LNCaP clone FGC (cell line): ENCODE data around the gene PDE4D.

Experiments used
- DNase-seq: peaks from one replicate; pipeline ENCODE4 v3.0.0-alpha.2; 2011; ENCODE audit warnings: low read depth
- H3K4me3 ChIP-seq: 2 replicates; pipeline ENCODE4 v1.5.1; 2011; ENCODE audit warnings: mild to moderate bottlenecking, low read depth, low read length, control low read depth
- TF ChIP-seq, protein P1 (sequence below): IDR thresholded peaks from 2 replicates; pipeline ENCODE4 v1.5.1; 2012; ENCODE audit warnings: mild to moderate bottlenecking; ENCODE audit not compliant: control insufficient read depth, insufficient read depth; ENCODE audit errors: extremely low read depth

PDE4D gene

GRCh38 chr5:59332236-59332973 lies 561.1 kb downstream of the PDE4D start:
- TF ChIP-seq, protein P1, sequence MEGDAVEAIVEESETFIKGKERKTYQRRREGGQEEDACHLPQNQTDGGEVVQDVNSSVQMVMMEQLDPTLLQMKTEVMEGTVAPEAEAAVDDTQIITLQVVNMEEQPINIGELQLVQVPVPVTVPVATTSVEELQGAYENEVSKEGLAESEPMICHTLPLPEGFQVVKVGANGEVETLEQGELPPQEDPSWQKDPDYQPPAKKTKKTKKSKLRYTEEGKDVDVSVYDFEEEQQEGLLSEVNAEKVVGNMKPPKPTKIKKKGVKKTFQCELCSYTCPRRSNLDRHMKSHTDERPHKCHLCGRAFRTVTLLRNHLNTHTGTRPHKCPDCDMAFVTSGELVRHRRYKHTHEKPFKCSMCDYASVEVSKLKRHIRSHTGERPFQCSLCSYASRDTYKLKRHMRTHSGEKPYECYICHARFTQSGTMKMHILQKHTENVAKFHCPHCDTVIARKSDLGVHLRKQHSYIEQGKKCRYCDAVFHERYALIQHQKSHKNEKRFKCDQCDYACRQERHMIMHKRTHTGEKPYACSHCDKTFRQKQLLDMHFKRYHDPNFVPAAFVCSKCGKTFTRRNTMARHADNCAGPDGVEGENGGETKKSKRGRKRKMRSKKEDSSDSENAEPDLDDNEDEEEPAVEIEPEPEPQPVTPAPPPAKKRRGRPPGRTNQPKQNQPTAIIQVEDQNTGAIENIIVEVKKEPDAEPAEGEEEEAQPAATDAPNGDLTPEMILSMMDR: no peak
- H3K4me3 ChIP-seq: no peak overlapping the region
- DNase-seq: no peak

DNA sequence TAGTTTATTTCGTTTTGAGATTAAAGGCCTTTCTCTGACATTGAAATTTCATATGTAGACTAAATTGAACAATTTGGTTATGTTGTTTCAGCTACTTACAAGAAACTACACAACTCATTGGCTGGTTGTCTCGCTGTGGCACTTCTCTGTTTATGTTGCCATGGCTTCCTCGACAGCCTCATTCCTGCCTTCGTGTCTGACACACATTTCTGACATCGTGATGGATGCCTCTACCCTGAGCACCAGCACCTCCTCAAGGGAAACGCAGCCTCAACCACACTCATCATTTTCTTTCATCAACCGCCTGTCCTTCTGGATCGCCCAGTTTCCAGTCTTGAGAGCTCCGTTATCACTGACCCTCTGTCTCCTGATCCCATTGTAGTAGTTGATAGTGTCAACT lies 562.8 kb downstream of the PDE4D start:
- no peak for DNase-seq
- TF ChIP-seq, protein P1: no peak
- no peak overlapping the region for H3K4me3 ChIP-seq

DNA sequence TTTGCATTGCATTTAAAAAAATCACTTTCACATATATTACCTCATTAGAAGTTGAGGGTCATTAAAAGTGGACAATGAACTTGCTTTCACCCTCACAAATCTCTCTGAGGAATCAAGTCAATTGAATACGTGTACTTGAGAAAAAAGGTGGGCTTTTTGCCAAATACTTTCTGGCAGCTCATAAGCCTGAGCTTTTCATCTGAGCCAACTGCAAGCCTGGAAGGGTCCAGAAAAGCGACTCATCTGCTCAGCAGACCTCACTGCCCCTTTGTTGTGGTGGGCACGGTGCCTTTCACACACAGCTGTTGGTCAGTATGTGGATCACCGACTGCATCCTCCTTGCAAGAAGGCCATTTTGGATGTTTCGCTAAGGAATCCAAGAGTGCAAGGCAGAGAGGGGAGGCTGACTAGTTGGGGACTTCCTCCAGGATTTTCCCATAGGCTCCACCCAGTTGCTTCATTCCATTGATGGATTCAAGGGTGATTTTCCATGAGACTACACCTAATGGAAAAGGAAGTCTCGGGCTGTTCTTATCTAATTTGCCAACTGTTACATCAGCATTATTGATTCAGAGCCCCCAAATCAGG lies 564.7 kb downstream of the PDE4D start:
- no peak overlapping the region for H3K4me3 ChIP-seq
- DNase-seq: no peak
- TF ChIP-seq, protein P1: no peak

- TF ChIP-seq, protein P1: no peak
- H3K4me3 ChIP-seq: no peak overlapping the region
- DNase-seq: no peak
Measured at GRCh38 chr5:59327191-59327980, 566.1 kb downstream of the PDE4D start.

DNA sequence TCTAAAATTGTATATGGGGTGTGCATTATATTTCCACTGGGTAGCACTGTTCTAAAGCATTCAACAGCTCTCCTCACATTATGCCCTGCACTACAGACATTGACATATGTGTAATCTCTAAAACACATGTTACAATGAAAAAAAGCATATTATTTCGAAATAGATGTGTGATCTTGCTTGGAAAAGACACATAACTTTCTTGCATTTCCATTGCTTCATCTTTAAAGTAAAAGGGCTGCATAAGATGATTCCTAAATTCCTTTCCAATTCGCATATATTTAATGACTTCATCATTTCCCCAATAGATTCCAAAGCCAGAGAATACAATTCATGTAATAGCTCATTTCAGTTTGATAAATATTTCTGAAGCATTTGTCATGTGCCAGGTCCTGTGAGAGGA lies 566.9 kb downstream of the PDE4D start:
- TF ChIP-seq, protein P1: no peak

GRCh38 chr5:59325070-59325469 lies 568.5 kb downstream of the PDE4D start:
- DNase-seq: no peak
- H3K4me3 ChIP-seq: no peak overlapping the region
- TF ChIP-seq, protein P1: no peak

More for the DNA sequence above, 566.9 kb downstream of the PDE4D start:
- no peak for DNase-seq
- H3K4me3 ChIP-seq: no peak overlapping the region
